CD1c-positive myeloid dendritic cell (primary cell): ENCODE results near the gene PHF21A.

Experiments
- DNase-seq: peaks from one replicate; pipeline ENCODE4 v3.0.0-alpha.2; 2016; ENCODE audit errors: extremely low spot score

The PHF21A gene

DNA sequence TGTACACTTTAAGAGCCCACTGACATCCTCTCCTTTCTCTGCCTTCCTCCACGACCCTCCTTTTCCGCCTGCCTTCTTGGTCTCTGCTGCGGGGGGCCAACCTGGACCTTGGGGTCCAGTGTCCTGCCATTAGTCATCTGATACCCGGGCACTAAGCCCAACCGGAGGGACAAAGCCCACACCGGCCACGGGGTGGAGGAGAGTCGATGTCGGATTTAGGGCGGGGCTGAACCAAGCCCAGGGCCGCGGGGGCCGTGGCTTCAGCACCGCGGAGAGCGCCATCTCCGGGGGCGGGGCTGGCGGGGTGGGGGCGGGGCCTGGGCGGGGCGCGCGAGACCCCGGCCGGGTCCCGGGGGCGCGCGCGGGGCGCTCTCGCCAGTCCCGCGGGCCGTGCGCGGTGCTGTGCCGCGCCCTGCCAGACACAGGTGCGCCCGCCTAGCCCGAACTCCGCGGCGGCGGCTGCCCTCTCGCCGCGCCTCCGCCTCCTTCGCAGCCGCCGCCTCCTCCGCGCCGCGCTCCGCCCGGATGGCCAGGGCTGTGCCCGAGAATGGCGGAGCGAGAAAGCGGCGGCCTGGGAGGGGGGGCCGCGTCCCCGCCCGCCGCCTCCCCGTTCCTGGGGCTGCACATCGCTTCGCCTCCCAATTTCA is 235.9 kb downstream of the PHF21A start, which contains the start of gene MAPK8IP1:
Gene MAPK8IP1 (plus strand): TSS at position 378 of the 647 bp plus-strand sequence. CDS start 170 bp downstream, at position 548.
- DNase-seq = peak; percentile 56

DNA sequence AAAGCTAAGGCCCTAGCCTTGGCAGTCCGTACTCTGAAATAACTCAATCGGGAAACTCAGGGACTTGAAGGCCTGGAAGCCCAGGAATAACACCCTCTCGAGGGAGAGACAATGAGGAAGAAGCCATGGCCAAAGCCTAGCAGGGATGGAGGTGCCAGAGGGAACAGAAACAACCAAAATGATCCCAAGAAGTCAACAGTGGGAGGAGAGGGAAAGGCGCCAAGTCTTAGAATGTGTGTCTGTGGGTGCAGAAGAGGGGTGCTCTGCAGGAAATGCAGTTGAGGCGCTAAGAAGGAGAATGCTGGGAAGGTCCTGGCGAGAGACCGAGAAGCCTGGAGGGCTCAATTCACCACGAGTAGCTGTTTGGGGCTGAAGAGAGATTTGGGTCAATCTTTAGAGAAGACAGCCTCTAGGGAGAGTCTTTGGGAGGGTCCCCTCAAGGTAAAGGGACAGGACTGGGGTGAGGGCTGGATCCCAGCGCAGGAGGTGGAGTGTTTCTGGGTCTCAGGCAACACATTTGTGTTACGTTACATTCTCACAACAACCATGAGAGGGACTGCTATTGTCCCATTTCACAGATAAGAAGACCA is 236.6 kb downstream of the PHF21A start:
- no peak for DNase-seq
